GM19099 (cell line): Measurements from ENCODE around the gene GLRX.

Source experiments
- POLR2A ChIP-seq: IDR thresholded peaks from 3 replicates; pipeline ENCODE4 v1.6.1; 2011; ENCODE audit warnings: low read depth; ENCODE audit not compliant: insufficient read length; ENCODE audit errors: extremely low read depth

The GLRX gene

DNA sequence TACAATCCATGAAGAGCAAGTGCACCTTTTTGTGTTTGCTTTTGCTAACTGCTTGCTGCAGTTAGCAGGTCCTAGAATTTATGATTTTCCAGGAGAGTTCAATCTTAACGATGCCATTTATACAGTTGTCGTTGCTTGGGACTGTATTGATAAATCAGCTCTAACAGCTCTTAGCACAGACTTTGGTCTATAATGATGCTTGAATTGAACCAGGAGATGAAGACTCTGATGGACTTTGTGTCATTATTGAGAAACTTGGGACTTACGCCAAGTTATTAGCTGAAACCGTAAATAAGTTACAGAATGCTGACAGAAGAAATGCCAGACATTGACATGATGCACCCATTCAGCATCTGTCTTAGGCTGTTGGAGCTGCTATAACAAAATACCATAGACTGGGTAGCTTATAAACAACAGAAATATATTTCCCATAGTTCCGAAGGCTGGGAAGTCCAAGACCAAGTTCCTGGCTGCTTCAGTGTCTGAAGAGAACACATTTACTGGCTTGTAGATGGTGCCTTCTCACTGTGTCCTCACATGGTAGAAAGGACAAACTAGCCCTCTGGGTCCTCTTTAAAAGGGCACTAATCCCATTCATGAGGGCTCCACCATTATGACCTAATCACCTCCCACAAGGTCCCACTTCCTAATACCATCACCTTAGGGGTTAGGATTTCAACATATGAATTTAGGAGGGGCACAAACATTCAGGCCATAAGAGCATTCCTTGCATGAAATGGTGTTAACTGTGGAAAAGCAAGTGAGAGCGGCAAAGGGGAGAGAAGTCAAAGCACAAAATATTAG, 17.6 kb downstream of the GLRX start:
- TF ChIP-seq POLR2A, result no peak

DNA sequence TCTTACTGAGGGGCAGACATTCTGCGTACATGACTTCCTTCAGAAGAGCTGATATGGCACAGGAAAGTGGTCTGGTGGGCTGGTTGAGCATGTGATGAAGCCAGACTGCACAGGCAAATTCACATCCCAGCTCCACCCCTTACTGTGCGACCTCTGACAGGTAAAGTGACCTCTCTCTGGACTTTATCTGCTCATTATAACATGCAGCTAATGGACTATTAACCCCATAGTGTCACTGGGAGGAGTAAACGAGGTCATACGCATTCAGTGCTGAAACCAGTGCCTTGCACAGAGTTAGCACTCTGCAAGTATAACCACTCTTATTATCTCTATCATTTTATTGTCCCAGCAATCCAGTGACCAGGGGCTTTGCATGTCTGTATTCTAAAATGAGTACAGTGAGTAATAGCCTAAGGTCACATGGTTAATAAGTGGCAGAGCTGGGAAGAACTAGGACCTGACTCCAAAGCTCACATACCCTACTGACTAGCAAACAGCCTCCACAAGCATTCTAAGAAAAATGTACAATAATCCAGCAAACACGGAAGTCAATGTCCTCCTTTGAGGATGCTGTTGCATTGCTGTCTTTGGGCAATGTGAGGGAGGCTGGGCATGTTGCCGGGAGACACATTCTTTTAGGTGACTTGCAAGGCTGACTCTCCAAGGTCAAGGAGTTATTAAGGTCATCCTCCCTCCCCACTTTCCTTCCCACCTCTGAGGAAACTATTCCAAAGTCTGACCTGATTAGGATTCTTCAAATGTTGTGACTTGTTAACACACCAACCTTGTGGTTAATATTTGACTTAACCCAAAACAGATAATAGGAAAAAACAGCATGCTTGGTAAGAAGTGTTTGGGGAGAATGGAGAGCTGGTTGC, 19.0 kb downstream of the GLRX start:
- TF ChIP-seq POLR2A, result no peak

DNA sequence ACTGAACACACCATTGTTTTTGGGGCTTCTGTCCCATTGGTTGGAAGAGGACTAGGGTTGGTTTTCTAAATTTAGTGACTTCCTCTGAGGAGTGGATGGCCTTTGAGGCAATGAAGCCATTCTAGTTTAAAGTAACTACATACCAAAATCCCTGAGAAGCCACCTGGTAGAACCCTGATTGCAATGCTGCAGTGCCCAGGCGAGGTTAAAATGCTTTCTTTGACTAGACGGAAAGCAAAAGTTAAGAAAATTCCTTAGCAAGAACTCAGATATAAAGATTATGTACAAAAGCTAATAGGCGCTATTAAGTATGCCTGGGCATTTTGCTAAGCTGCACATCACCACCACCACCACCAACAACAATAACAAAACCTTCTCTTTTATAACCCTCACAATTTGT, 20.6 kb downstream of the GLRX start:
- TF ChIP-seq POLR2A, result no peak

DNA sequence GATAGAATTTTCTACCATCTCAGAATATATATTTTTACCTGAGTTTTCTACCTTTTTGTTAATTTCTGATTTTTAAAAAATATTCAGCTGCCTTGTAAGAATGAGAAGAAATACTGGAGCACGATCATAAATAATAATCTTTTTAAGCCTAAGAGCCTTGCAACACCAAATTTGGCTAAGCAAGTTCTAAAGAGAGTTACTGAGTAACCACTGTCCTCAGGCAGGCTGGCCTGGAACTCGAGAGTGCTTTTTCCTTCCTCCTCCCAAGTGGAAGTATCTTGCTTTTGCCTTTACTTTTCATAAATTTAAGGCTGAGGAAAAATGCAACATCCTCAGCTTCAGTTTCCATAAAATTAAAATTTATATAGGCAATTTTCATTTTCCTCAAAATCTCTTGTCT, 21.0 kb downstream of the GLRX start:
- no peak for TF ChIP-seq POLR2A

DNA sequence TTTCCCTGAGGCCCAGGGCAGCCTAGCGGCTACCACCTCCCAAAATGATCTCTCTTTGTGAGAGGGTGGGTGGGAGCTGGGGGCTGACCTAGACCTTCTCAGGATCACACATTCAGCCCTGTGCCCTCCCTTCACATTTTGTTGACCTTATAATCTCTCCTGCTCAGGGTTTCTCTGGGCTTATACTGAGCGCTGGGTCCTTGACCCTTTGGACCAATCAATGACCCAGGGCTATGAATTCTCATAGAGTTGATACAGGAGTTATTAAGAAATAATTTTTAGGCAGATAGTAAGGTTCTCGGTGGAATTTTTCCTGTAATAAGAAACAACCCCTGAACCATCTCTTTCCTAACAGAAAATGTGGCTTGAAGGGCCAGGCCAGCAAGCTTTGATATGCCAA, 22.0 kb downstream of the GLRX start:
- no peak for TF ChIP-seq POLR2A

DNA sequence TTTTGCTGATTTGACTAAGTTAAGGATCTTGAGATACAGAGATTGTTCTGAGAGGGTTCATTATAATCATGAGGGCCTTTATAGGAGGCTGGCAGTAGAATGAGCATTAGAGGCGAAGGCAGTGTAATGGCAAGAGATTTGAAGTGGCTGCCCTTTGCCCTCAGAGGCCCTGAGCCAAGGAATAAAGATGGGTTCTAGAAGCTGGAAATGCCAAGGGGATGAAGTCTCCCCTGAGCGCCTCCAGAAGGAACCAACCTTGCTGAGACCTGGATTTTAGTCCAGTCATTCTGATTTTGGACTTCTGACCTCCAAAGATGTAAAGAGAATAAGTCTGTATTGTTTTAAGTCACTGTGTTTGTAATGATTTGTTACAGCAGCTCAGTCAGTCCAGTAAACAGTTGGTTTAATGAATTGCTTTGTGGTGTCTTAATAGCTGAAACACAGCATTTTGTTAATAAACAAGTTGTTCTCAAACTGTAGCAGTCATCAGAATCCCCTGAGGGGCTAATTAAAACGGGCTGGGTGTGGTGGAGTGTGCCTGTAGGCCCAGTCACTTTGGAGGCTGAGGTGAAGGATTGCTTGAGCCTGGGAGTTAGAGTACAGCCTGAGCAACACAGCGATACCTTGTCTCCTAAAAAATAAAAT, 23.2 kb downstream of the GLRX start:
- TF ChIP-seq POLR2A, result no peak

DNA sequence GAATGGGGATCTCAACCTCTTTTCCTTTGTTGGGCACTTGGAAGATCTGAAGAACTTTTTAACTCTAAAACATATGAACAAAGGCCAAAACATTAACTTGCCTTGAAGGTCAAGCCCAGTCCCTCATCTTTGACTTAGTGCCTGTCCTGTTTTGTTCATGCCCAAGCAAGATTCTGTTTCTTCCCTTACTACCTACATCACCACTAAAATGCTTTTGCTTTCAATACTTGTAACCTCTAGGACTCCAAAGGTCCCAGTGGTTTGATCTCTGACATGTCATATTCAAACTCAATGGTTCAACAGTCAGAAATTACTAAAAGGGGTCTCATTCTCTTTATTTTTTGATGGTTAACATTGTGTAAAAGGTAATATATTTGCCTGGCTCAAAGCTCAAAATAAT, 24.0 kb downstream of the GLRX start:
- no peak for TF ChIP-seq POLR2A

DNA sequence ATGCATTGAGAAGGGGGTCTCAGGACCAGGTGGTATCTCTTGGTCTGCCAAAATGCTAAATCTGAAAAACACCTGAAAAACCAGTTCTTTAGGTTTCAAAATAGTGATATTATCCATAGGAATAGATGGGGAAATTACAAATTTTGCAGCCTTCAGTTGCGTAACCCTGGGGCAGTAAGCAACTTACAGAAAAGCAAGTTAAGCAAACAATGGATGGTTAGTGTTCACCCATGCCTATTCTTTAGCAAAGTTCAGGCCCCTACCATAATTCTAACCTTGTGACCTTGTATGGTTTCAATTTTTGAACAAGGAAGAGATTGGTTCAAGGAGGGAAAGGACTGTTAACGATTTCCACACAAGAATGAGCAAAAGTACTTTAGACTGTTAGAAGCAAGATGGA, 24.5 kb downstream of the GLRX start:
- TF ChIP-seq POLR2A, result no peak

DNA sequence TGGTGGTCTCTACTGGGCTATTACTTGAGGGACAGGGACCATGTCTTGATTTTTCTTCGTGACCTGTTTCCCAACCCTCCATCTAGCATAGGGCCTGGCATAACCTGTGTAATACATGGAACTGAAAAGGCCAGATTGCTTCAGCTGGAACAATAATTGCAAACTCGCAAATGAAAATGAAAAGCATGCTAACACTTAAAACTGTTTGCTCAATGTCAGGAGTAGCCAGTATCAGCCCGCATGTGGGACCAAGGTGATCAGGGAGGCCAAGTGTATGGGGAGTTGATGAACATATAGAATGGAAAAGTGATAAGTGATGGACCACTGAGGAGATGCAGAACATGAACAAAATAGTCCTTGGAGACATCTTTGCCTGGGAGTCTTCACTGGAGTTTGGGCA, 25.2 kb downstream of the GLRX start:
- no peak for TF ChIP-seq POLR2A

DNA sequence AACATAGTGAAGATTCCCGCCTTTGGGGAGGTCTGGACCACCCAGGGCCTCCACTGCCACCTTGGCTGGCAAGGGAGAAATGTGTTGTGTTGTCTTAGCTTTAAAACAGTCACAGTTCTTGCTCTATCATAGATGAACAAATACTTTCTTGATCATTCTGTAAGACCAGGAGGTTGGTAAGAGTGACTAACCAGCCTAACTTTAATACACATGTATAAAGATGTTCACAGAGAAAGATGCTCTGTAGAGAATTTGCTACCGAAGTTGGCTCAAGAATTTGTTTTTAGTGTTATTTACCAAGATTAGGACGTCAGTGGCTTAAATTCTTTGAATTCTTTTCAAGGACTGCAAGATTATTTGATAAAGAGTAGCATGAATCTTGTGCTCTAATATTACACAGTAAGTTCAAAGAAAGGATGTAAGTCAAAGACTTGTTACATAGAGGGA, 28.4 kb downstream of the GLRX start:
- TF ChIP-seq POLR2A, result no peak

DNA sequence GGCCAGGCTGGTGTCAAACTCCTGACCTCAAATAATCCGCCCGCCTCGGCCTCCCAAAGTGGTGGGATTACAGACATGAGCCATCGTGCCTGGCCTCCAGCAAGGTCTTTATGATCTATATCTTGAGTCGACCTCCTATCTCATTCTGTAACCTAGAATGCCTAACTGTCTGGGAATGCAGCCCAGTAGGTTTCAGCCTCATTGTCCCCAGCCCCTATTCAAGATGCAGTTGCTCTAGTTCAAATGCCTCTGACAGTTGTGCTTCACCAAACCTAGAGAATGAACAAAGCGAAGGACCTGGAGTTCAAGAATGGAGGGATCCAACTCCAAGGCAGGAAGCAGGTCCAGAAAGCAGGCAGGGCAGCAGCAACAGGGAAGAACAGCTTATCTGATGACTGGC, 30.8 kb downstream of the GLRX start:
- TF ChIP-seq POLR2A, result no peak

DNA sequence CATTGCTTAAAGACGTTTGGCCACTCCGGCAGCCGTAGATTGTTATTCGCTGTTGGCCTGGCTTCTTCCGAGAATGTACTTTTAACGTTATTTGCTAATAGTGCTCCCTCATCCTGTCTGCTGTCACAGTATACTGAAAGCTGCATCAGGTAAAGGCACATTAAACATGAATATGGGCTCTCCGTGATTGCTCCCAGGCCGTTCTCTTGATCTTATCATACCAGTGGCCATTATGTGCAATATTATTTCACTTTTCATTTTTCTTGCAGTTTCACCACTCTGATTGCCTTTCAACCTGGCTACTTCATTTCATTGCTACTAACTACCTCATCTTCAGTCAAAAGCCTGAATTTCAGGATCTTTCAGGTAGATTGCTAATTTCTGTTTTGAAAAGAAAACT, 34.0 kb downstream of the GLRX start:
- TF ChIP-seq POLR2A, result no peak

DNA sequence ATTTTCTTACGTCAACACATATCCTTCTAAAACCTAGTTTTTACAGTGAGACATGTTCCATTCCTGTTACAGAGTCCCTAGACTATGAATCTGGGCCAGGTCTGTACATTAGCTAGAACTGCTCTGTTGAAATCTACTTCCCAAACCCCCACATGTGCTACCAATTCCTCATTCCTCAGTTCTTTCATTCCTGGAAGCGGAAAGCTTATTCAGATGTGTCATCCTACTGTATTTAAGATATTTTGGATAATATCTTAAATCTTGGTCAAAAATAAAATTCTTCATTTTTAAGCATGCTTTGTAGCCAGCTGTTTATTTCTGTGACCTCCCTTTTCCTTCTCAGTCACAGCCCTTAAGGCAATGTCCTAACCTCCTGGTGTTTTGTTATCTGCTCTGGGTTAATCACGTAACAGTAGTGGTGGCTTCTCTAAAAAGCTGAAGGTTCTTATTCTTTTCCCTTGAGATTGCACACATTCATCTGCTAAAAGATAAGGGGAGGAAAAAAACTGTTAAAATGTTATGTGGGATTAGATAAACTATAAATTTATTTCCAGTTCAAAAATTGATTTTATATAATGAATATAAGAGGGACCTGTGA, 35.6 kb downstream of the GLRX start:
- no peak for TF ChIP-seq POLR2A

DNA sequence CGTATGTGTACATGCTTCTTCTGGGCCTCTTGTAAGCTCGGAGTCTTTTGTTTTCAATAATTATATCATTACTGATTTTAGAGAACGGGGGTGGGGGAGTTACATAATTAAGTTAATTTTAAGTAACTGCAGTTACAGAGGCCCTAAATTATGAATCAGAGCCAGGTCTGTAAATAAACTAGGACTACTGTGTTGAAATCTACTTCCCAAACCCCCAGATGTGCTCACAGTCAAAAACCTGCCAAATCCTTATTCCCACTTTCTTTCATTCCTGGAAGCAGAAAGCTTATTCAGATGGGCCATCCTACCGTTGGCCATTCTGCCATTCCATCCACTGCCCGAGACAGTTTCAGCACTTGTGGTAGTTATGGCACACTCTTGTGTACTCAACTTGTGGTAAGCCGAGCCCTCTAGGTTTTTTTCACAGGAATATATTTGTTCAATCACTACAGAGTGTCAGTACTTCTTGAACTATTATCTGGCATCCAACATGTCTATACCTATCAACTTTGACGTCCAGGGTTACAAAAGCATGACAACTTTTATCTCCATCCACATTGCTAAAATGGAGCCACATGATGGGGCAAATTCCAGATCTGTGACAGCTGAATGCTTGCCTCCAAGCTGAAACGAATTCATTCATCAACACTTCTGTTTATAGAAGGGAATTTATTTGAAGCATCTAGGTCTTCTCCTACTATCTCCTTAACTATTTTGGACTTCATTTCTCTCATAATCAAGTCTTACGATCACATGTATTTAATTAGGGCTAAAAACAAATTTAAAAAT, 37.8 kb downstream of the GLRX start:
- no peak for TF ChIP-seq POLR2A

DNA sequence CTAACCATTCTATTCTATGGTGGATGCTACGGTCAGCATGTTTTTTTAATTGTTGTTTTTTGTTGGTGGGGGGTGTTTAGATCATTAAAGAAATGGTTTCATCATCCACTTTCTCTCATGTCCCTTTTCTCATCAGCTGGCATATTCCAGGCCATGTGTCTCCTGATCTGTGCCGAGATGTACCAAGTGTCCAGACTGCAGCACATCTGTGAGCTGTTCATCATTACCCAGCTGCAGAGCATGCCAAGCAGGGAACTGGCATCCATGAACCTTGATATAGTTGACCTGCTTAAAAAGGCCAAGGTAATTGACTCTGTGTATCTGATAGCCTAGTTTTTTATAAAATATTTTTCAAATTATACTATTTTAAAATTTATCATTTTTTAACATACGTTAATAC, 38.9 kb downstream of the GLRX start:
- TF ChIP-seq POLR2A, result no peak

DNA sequence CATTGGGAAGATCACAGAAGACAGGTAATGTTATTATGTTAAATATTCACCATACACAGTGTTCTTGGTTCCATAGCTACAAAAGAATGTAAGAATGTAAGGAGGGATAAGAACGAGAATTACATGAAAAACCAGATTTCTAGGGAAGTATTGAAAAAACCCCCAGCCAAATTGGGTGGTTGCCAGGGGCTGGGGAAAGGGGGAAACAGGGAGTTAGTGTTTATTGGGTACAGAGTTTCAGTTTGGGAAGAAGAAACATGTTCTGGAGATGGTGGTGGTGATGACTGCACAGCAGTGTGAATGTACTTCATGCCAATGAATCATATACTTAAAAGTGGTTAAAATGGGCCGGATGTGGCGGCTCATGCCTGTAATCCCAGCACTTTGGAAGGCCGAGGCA, 40.3 kb downstream of the GLRX start:
- TF ChIP-seq POLR2A, result no peak
